ENCODE data around the gene MYH8. TPM values are rescaled to one million over a fixed set of nuclear protein-coding genes. Genes with fewer than 3 reads are reported as not detected.

MYH8 gene
- total and polyA plus RNA-seq, 10 of the 15 experiments (the other 5 are each of a cell fraction or from before 2014, with no cell fraction given): 0.01 to 0.03 TPM; not detected in 8

- in situ Hi-C loops (cut with MboI) (no loop called here), intact Hi-C loops (cut with micrococcal nuclease; ENCODE audit: unreplicated experiment) (no loop called here)
- Histone ChIP-seq H3K4me1 (ENCODE audit: control insufficient read depth, insufficient read depth, low read length) (no peaks in the 10 kb centered on the region), H3K4me2 (ENCODE audit: control insufficient read depth, insufficient read depth) (no peak overlapping the region), H3K9me3 (replicated peaks; ENCODE audit: control insufficient read depth, insufficient read depth, low read length) (no peaks in the 10 kb centered on the region), H3K36me3 (ENCODE audit: control insufficient read depth in 2 of 2, insufficient read depth in 2 of 2, low read length in 1 of 2) (no peaks in the 10 kb centered on the region), H3K4me3 (no peak overlapping the region), H3K9ac (ENCODE audit: control insufficient read depth, insufficient read depth, low read length) (no peak overlapping the region), H4K20me1 (ENCODE audit: control insufficient read depth, insufficient read depth) (no peaks in the 10 kb centered on the region), H3K79me2 (ENCODE audit: control insufficient read depth, insufficient read depth, low read length) (no peaks in the 10 kb centered on the region), H3K27me3 (replicated peaks in 1 of 2; ENCODE audit: control insufficient read depth in 2 of 2, insufficient read depth in 2 of 2, low read length in 1 of 2) (no peaks in the 10 kb centered on the region), H3K27ac (ENCODE audit: control insufficient read depth, insufficient read depth) (no peak overlapping the region), H2AFZ (ENCODE audit: control insufficient read depth, low read depth, low read length) (no peak overlapping the region)
- ATAC-seq: no peak
- ChIA-PET CTCF (interaction anchor here (1.0 kb wide), 2 partner anchors 32 to 152 kb away, joined by 3 read pairs; no protein-coding TSS in a partner anchor), POLR2A (no interaction called here), RAD21 (ENCODE audit: unreplicated experiment) (no interaction called here), SMC1A (ENCODE audit: uncharacterized antibody, unreplicated experiment) (interaction anchor here (0.9 kb wide), 1 partner anchor 14 kb away, joined by 3 read pairs; no protein-coding TSS in a partner anchor)
- TF ChIP-seq ZNF24 (IDR thresholded peaks at IDR 0.05): no peak
- TF ChIP-seq HDAC2 (IDR thresholded peaks at IDR 0.05): no peak
- TF ChIP-seq HDGF (IDR thresholded peaks at IDR 0.05): no peak
- BruUV-seq (replicated peaks): no TSS peak
- 15% methylated on average over 7 of the region's 7 CpGs for WGBS (ENCODE audit: insufficient coverage, insufficient replicate concordance, low lambda C conversion rate, missing lambda C conversion rate)
- DNase-seq (ENCODE audit: low read depth, low spot score): no peak
- FAIRE-seq: no peak
Measured at GRCh38 chr17:10447026-10447931, 25.5 kb upstream of the MYH8 start.

GRCh38 chr17:10439816-10440215, 18.1 kb upstream of the MYH8 start:
- H3K79me2 ChIP-seq (ENCODE audit: control insufficient read depth, insufficient read depth, low read length): no peaks in the 10 kb centered on the region
- no peak overlapping the region for H3K27ac ChIP-seq (ENCODE audit: control insufficient read depth, insufficient read depth)
- FAIRE-seq: no peak
- no peak overlapping the region for H3K9ac ChIP-seq (ENCODE audit: control insufficient read depth, insufficient read depth, low read length)
- in situ Hi-C loops (cut with MboI) (no loop called here), intact Hi-C loops (cut with micrococcal nuclease; ENCODE audit: unreplicated experiment) (no loop called here)
- CTCF ChIA-PET: no interaction called here
- H3K9me3 ChIP-seq (replicated peaks; ENCODE audit: control insufficient read depth, insufficient read depth, low read length): no peaks in the 10 kb centered on the region
- POLR2A ChIA-PET: no interaction called here
- H3K4me1 ChIP-seq (ENCODE audit: control insufficient read depth, insufficient read depth, low read length): no peaks in the 10 kb centered on the region
- no peaks in the 10 kb centered on the region for H4K20me1 ChIP-seq (ENCODE audit: control insufficient read depth, insufficient read depth)
- no peak for ATAC-seq
- H3K4me2 ChIP-seq (ENCODE audit: control insufficient read depth, insufficient read depth): no peak overlapping the region
- RAD21 ChIA-PET (ENCODE audit: unreplicated experiment): no interaction called here
- SMC1A ChIA-PET (ENCODE audit: uncharacterized antibody, unreplicated experiment): no interaction called here
- H3K36me3 ChIP-seq (ENCODE audit: control insufficient read depth in 2 of 2, insufficient read depth in 2 of 2, low read length in 1 of 2): no peaks in the 10 kb centered on the region
- 0% methylated on average over 1 of the region's 1 CpG for WGBS (ENCODE audit: insufficient coverage, insufficient replicate concordance, low lambda C conversion rate, missing lambda C conversion rate)
- no peak overlapping the region for H2AFZ ChIP-seq (ENCODE audit: control insufficient read depth, low read depth, low read length)
- no TSS peak for BruUV-seq (replicated peaks)
- H3K27me3 ChIP-seq (replicated peaks in 1 of 2; ENCODE audit: control insufficient read depth in 2 of 2, insufficient read depth in 2 of 2, low read length in 1 of 2): no peaks in the 10 kb centered on the region; a peak in 1 of 4 replicates
- no peak overlapping the region for H3K4me3 ChIP-seq
- no peak for DNase-seq (ENCODE audit: low read depth, low spot score)
- TF ChIP-seq GATAD2B (conservative IDR thresholded peaks at IDR 0.05; ENCODE audit: low read depth) (no peak), MLLT1 (IDR thresholded peaks at IDR 0.05) (no peak), WRNIP1 (IDR thresholded peaks at IDR 0.05; ENCODE audit: borderline replicate concordance, low read depth, low read length) (no peak), KLF5 (IDR thresholded peaks at IDR 0.05; ENCODE audit: partially characterized antibody) (no peak), MXI1 (IDR thresholded peaks at IDR 0.05; ENCODE audit: low read depth, low read length) (no peak), PAX5 (IDR thresholded peaks at IDR 0.05; ENCODE audit: borderline replicate concordance, low read depth, low read length) (no peak), MTA2 (IDR thresholded peaks at IDR 0.05; ENCODE audit: low read depth) (no peak), EED (IDR thresholded peaks at IDR 0.05; ENCODE audit: low read depth) (no peak), ZZZ3 (IDR thresholded peaks at IDR 0.05; ENCODE audit: control insufficient read depth, insufficient read length, low read depth) (no peak)
- TF ChIP-seq, protein P1, sequence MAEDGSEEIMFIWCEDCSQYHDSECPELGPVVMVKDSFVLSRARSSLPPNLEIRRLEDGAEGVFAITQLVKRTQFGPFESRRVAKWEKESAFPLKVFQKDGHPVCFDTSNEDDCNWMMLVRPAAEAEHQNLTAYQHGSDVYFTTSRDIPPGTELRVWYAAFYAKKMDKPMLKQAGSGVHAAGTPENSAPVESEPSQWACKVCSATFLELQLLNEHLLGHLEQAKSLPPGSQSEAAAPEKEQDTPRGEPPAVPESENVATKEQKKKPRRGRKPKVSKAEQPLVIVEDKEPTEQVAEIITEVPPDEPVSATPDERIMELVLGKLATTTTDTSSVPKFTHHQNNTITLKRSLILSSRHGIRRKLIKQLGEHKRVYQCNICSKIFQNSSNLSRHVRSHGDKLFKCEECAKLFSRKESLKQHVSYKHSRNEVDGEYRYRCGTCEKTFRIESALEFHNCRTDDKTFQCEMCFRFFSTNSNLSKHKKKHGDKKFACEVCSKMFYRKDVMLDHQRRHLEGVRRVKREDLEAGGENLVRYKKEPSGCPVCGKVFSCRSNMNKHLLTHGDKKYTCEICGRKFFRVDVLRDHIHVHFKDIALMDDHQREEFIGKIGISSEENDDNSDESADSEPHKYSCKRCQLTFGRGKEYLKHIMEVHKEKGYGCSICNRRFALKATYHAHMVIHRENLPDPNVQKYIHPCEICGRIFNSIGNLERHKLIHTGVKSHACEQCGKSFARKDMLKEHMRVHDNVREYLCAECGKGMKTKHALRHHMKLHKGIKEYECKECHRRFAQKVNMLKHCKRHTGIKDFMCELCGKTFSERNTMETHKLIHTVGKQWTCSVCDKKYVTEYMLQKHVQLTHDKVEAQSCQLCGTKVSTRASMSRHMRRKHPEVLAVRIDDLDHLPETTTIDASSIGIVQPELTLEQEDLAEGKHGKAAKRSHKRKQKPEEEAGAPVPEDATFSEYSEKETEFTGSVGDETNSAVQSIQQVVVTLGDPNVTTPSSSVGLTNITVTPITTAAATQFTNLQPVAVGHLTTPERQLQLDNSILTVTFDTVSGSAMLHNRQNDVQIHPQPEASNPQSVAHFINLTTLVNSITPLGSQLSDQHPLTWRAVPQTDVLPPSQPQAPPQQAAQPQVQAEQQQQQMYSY (CRISPR knock-in tag; IDR thresholded peaks at IDR 0.05): no peak
